ENCODE data around the gene PTCH1. TPM values are rescaled to one million over a fixed set of nuclear protein-coding genes. Genes with fewer than 3 reads are reported as not detected.

Gene PTCH1
- total and polyA plus RNA-seq, 4 donors, result 1.2 to 5.0 (median 2.1) TPM

- TF ChIP-seq SP1 (IDR thresholded peaks at IDR 0.05), result no peak
- TF ChIP-seq ATF3 (IDR thresholded peaks at IDR 0.05), result no peak
- TF ChIP-seq NR2F2 (IDR thresholded peaks at IDR 0.05), result no peak
- TF ChIP-seq CTCF (IDR thresholded peaks at IDR 0.05; ENCODE audit: low read depth, low read length, missing input control), result no peak
- no peak for TF ChIP-seq FOXA1 (IDR thresholded peaks at IDR 0.05)
- TF ChIP-seq TAF1 (conservative IDR thresholded peaks at IDR 0.05), result no peak
- TF ChIP-seq EGR1 (IDR thresholded peaks at IDR 0.05; ENCODE audit: low read depth in 2 of 2), result no peak
- TF ChIP-seq HNF4A (conservative IDR thresholded peaks at IDR 0.05), result no peak
- no peak for TF ChIP-seq JUND (IDR thresholded peaks at IDR 0.05)
- no peak for TF ChIP-seq GABPA (IDR thresholded peaks at IDR 0.05 in 1 of 2, conservative IDR thresholded peaks at IDR 0.05 in 1 of 2)
- no peak for TF ChIP-seq YY1 (IDR thresholded peaks at IDR 0.05)
- no peak for TF ChIP-seq MAX (IDR thresholded peaks at IDR 0.05)
- no peak for TF ChIP-seq RXRA (IDR thresholded peaks at IDR 0.05)
- no peak for TF ChIP-seq FOXA2 (IDR thresholded peaks at IDR 0.05)
- no peak for TF ChIP-seq HNF4G (IDR thresholded peaks at IDR 0.05)
- TF ChIP-seq ZBTB33 (IDR thresholded peaks at IDR 0.05), result no peak
- TF ChIP-seq REST (IDR thresholded peaks at IDR 0.05), result no peak
- no peak for TF ChIP-seq RAD21 (IDR thresholded peaks at IDR 0.05)
- H3K9me3 ChIP-seq (ENCODE audit: control insufficient read depth in 4 of 4, low read length in 3 of 4), result no peaks in the 10 kb centered on the region
- WGBS, result under 1% methylated on average over 23 of the region's 23 CpGs
- peak overlapping the region; percentile 62 to 63 for H3K9ac ChIP-seq (ENCODE audit: low read depth in 1 of 2, low read length in 2 of 2)
- peak; percentile 39 for DNase-seq (ENCODE audit: low spot score)
- H3K4me3 ChIP-seq (ENCODE audit: low read depth in 1 of 3, low read length in 3 of 3), result peak overlapping the region; percentile 45 to 84 (median 77)
- H3K4me1 ChIP-seq (ENCODE audit: control insufficient read depth in 4 of 4, insufficient read depth in 4 of 4, low read length in 3 of 4), result peaks cover 0 to 25% (median 18%) of the 10 kb centered on the region in 4 donors
- H3K36me3 ChIP-seq (ENCODE audit: control insufficient read depth in 4 of 4, insufficient read depth in 3 of 4, low read depth in 1 of 4, low read length in 3 of 4), result no peaks in the 10 kb centered on the region
- peak overlapping the region; percentile 84 to 97 for H3K27ac ChIP-seq (ENCODE audit: low read depth in 1 of 2, low read length in 2 of 2)
- H3K27me3 ChIP-seq (ENCODE audit: control insufficient read depth in 4 of 4, insufficient read depth in 4 of 4, low read length in 3 of 4), result no peaks in the 10 kb centered on the region
These were observed 10.4 kb downstream of the PTCH1 start for GRCh38 chr9:95506428-95506677.
